HEK293 (cell line): ENCODE data around the gene CD244.

ENCODE experiments used
- BCL6B ChIP-seq: fragments of 450-650 bp; formaldehyde crosslinking; IDR thresholded peaks from 2 replicates; pipeline ENCODE4 v1.5.1; 2017; ENCODE audit warnings: missing biosample characterization, missing genetic modification characterization
- CTCF ChIP-seq: fragments of 450-650 bp; formaldehyde crosslinking; IDR thresholded peaks from 2 replicates; pipeline ENCODE4 v1.5.1; 2016; ENCODE audit warnings: missing biosample characterization, missing genetic modification characterization
- KLF16 ChIP-seq: fragments of 450-650 bp; formaldehyde crosslinking; IDR thresholded peaks from 2 replicates; pipeline ENCODE4 v1.5.1; 2017; ENCODE audit warnings: missing biosample characterization, missing genetic modification characterization
- TCF7L2 ChIP-seq: IDR thresholded peaks from 2 replicates; pipeline ENCODE4 v1.6.1; 2011; ENCODE audit warnings: low read depth, mild to moderate bottlenecking, inconsistent platforms, low read length, moderate library complexity, borderline replicate concordance
- ZBTB11 ChIP-seq: fragments of 450-650 bp; formaldehyde crosslinking; conservative IDR thresholded peaks from 2 replicates; pipeline ENCODE4 v1.5.1; 2016; ENCODE audit warnings: low read depth, missing biosample characterization, missing genetic modification characterization
- ZBTB26 ChIP-seq: fragments of 450-650 bp; formaldehyde crosslinking; optimal IDR thresholded peaks from 2 replicates; pipeline ENCODE3; 2016; ENCODE audit warnings: missing biosample characterization, mild to moderate bottlenecking, missing genetic modification characterization
- ZNF112 ChIP-seq: fragments of 450-650 bp; formaldehyde crosslinking; IDR thresholded peaks from 2 replicates; pipeline ENCODE4 v1.5.0; 2017; ENCODE audit warnings: missing biosample characterization, missing genetic modification characterization
- ZNF121 ChIP-seq: fragments of 450-650 bp; formaldehyde crosslinking; IDR thresholded peaks from 2 replicates; pipeline ENCODE4 v1.5.1; 2016; ENCODE audit warnings: missing biosample characterization, missing genetic modification characterization
- ZNF26 ChIP-seq: fragments of 450-650 bp; formaldehyde crosslinking; IDR thresholded peaks from 2 replicates; pipeline ENCODE4 v1.5.1; 2016; ENCODE audit warnings: missing biosample characterization, missing genetic modification characterization
- ZNF274 ChIP-seq, 2 experiments: fragments of 200-500 bp in 1 of 2; fragments of 450-650 bp in 1 of 2; sonication (Bioruptor generic) in 1 of 2; formaldehyde crosslinking in 1 of 2; IDR thresholded peaks; 2 replicates each; pipeline versions ENCODE4 v1.5.1 to v1.6.1; 2014 to 2016; ENCODE audit warnings: borderline replicate concordance in 1 of 2, inconsistent platforms in 1 of 2, low read length in 1 of 2, missing biosample characterization in 1 of 2, missing genetic modification characterization in 1 of 2
- ZNF449 ChIP-seq: fragments of 450-650 bp; formaldehyde crosslinking; IDR thresholded peaks from 2 replicates; pipeline ENCODE4 v1.5.1; 2017; ENCODE audit warnings: missing biosample characterization, mild to moderate bottlenecking, missing genetic modification characterization, moderate library complexity

- TF ChIP-seq CTCF (tag by site-specific recombination) = no peak
- no peak for TF ChIP-seq BCL6B
- TF ChIP-seq ZNF121 (tag by site-specific recombination) = no peak
- no peak for TF ChIP-seq ZNF112 (tag by site-specific recombination)
- TF ChIP-seq ZNF274 (IDR thresholded peaks at IDR 0.05; ENCODE audit: low read length) = no peak
- TF ChIP-seq ZNF274 (tag by site-specific recombination; IDR thresholded peaks at IDR 0.05; ENCODE audit: borderline replicate concordance) = no peak
- TF ChIP-seq TCF7L2 = no peak
- TF ChIP-seq KLF16 = no peak
- TF ChIP-seq ZBTB26 (tag by site-specific recombination) = no peak
- TF ChIP-seq ZNF449 (tag by site-specific recombination) = no peak
- no peak for TF ChIP-seq ZBTB11 (tag by site-specific recombination)
- no peak for TF ChIP-seq ZNF26 (tag by site-specific recombination)
Measured at GRCh38 chr1:160879056-160879455, 16.4 kb upstream of the CD244 start.
